HepG2 (cell line): ENCODE measurements around the gene ZPR1. TPM values are rescaled to one million over a fixed set of nuclear protein-coding genes. Genes with fewer than 3 reads are reported as not detected.

Source experiments
- ARID2 ChIP-seq: sonication (generic); formaldehyde crosslinking; IDR thresholded peaks from 2 replicates; pipeline ENCODE4 v1.8.1; 2022; ENCODE audit warnings: mild to moderate bottlenecking, missing genetic modification reagents, borderline replicate concordance
- DMAP1 ChIP-seq: IDR thresholded peaks from 2 replicates; pipeline ENCODE4 v1.6.1; 2016
- ISL2 ChIP-seq: sonication (generic); formaldehyde crosslinking; IDR thresholded peaks from 2 replicates; pipeline ENCODE4 v1.5.0; 2020; ENCODE audit warnings: missing genetic modification reagents
- KLF9 ChIP-seq: IDR thresholded peaks from 2 replicates; pipeline ENCODE4 v1.6.1; 2016; ENCODE audit warnings: low read depth
- MIER2 ChIP-seq: IDR thresholded peaks from 2 replicates; pipeline ENCODE4 v1.6.1; 2016; ENCODE audit warnings: missing biosample characterization, missing genetic modification reagents
- PHF5A ChIP-seq: IDR thresholded peaks from one replicate; pipeline ENCODE4 v1.6.1; 2018; ENCODE audit warnings: low read depth, missing genetic modification reagents; ENCODE audit not compliant: unreplicated experiment
- RBM39 ChIP-seq: fragments of 200-400 bp; formaldehyde crosslinking; IDR thresholded peaks from one replicate; pipeline ENCODE4 v1.6.1; 2018; ENCODE audit warnings: antibody characterized with exemption, mild to moderate bottlenecking, low read depth, low read length; ENCODE audit not compliant: poor library complexity, severe bottlenecking
- SNRNP70 ChIP-seq: fragments of 200-400 bp; formaldehyde crosslinking; IDR thresholded peaks from 2 replicates; pipeline ENCODE4 v1.6.1; 2017; ENCODE audit warnings: mild to moderate bottlenecking, low read depth, low read length, moderate library complexity
- SOX6 ChIP-seq, 2 experiments: fragments of 450-650 bp in 1 of 2; sonication (generic) in 1 of 2; formaldehyde crosslinking in 1 of 2; IDR thresholded peaks; 2 replicates each; pipeline versions ENCODE4 v1.4.0 to v1.6.1; 2017 to 2020; ENCODE audit warnings: antibody characterized with exemption in 1 of 2, mild to moderate bottlenecking in 1 of 2, missing genetic modification reagents in 1 of 2
- STAT5B ChIP-seq: sonication (generic); formaldehyde crosslinking; IDR thresholded peaks from 2 replicates; pipeline ENCODE4 v1.4.0; 2020; ENCODE audit warnings: missing genetic modification reagents
- ZNF138 ChIP-seq: sonication (generic); formaldehyde crosslinking; IDR thresholded peaks from 2 replicates; pipeline ENCODE4 v1.5.0; 2020; ENCODE audit warnings: mild to moderate bottlenecking, low read depth, missing genetic modification reagents
- polyA plus RNA-seq, 8 experiments: library from polyadenylated mRNA; depleted of rRNA in 3 of 8; stranded (reverse) in 7 of 8; unstranded in 1 of 8; fragments of >200 nt; fragmentation: Illumina TruSeq in 4 of 8; extraction: Trizol in 4 of 8; gene quantifications; 2 replicates each; pipeline versions ENCODE4 v1.2.1 to v1.2.3, GENCODE V29; 2011 to 2016; ENCODE audit warnings: low read depth in 4 of 8, missing spikeins in 1 of 8, mixed read lengths in 1 of 8; ENCODE audit not compliant: insufficient read depth in 1 of 8
- total RNA-seq, 5 experiments: library from RNA; depleted of rRNA; stranded (reverse); fragments of >200 nt; fragmentation: Illumina TruSeq; extraction: Trizol; gene quantifications; 2 replicates each; pipeline ENCODE4 v1.2.3, GENCODE V29; 2016; ENCODE audit warnings: low read depth in 1 of 5
- TF ChIP-seq, protein P1 (sequence below): IDR thresholded peaks from 2 replicates; pipeline ENCODE4 v1.6.1; 2016; ENCODE audit warnings: low read depth
- TF ChIP-seq, protein P2 (sequence below): sonication (generic); formaldehyde crosslinking; IDR thresholded peaks from 2 replicates; pipeline ENCODE4 v1.5.0; 2020; ENCODE audit warnings: missing genetic modification reagents
- TF ChIP-seq, protein P3 (sequence below): sonication (generic); formaldehyde crosslinking; IDR thresholded peaks from one replicate; pipeline ENCODE4 v1.5.1; 2020; ENCODE audit warnings: mild to moderate bottlenecking, missing genetic modification reagents; ENCODE audit errors: not compliant biosample characterization
- TF ChIP-seq, protein P4 (sequence below): sonication (generic); formaldehyde crosslinking; IDR thresholded peaks from 2 replicates; pipeline ENCODE4 v1.5.0; 2020; ENCODE audit warnings: missing genetic modification reagents

Gene ZPR1
- total and polyA plus RNA-seq, 2 of the 13 experiments (the other 11 are each of a cell fraction or from before 2014, with no cell fraction given), result 40.0 to 79.3 TPM

DNA sequence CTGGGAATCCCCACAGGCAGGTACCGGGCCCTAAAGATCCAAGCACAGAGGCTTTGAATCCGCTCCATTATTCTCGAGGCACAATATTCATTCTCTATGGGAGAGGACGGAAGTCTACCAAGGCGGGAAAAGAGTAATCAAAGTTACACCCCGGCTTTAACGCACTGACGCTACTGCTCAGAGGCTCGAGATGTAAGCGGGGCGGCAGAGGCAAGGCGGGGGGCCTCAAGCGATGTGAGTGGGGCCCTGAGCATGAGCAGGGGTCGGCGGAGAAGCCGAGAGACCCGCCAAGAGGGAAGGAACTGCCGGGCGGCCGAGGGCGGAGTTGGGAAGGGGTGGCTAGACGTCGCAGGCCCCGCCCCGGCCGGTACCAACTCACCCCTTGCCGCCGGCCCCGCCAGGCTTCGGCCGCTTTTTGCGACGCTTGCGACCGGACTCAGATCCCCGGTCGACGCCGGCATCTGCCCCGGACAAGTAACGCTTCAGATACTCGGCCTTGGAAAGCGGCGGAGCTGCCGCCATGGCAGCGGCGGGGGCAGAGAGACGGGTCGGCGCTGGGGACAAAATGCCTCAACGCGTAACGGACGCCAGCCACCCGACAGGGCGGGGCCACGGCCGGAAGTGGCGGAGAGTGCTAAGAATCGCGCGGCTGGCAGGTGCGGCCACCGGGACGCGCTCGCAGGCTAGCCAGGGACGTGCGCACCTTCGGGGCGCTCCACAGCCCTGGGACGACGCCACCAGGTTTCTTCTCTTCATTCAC, 15.2 kb downstream of the ZPR1 start, which contains the start of gene BUD13 (continued):
- TF ChIP-seq, protein P1, sequence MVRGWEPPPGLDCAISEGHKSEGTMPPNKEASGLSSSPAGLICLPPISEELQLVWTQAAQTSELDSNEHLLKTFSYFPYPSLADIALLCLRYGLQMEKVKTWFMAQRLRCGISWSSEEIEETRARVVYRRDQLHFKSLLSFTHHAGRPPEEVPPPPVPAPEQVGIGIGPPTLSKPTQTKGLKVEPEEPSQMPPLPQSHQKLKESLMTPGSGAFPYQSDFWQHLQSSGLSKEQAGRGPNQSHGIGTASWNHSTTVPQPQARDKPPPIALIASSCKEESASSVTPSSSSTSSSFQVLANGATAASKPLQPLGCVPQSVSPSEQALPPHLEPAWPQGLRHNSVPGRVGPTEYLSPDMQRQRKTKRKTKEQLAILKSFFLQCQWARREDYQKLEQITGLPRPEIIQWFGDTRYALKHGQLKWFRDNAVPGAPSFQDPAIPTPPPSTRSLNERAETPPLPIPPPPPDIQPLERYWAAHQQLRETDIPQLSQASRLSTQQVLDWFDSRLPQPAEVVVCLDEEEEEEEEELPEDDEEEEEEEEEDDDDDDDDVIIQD (CRISPR knock-in tag), result peak; percentile 36; the same call in 1 of the 2 replicates
- TF ChIP-seq KLF9 (CRISPR knock-in tag) (peak; percentile 79; the same call in 1 of the 2 replicates), SOX6 (IDR thresholded peaks at IDR 0.05) (no peak), SOX6 (CRISPR knock-in tag; IDR thresholded peaks at IDR 0.05) (peak; percentile 82), STAT5B (CRISPR knock-in tag) (no peak; the same call in 1 of the 2 replicates), MIER2 (CRISPR knock-in tag) (0 out of 2 replicates have a peak, but pooled peaks have one; percentile 22), ARID2 (peak; percentile 60; the same call in 1 of the 2 replicates), DMAP1 (CRISPR knock-in tag) (peak; percentile 97), ISL2 (peak; percentile 85), PHF5A (CRISPR knock-in tag) (no peak), RBM39 (peak; percentile 84), SNRNP70 (no peak), ZNF138 (peak; percentile 93)
- TF ChIP-seq, protein P2, sequence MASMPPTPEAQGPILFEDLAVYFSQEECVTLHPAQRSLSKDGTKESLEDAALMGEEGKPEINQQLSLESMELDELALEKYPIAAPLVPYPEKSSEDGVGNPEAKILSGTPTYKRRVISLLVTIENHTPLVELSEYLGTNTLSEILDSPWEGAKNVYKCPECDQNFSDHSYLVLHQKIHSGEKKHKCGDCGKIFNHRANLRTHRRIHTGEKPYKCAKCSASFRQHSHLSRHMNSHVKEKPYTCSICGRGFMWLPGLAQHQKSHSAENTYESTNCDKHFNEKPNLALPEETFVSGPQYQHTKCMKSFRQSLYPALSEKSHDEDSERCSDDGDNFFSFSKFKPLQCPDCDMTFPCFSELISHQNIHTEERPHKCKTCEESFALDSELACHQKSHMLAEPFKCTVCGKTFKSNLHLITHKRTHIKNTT (CRISPR knock-in tag), result no peak
- TF ChIP-seq, protein P3, sequence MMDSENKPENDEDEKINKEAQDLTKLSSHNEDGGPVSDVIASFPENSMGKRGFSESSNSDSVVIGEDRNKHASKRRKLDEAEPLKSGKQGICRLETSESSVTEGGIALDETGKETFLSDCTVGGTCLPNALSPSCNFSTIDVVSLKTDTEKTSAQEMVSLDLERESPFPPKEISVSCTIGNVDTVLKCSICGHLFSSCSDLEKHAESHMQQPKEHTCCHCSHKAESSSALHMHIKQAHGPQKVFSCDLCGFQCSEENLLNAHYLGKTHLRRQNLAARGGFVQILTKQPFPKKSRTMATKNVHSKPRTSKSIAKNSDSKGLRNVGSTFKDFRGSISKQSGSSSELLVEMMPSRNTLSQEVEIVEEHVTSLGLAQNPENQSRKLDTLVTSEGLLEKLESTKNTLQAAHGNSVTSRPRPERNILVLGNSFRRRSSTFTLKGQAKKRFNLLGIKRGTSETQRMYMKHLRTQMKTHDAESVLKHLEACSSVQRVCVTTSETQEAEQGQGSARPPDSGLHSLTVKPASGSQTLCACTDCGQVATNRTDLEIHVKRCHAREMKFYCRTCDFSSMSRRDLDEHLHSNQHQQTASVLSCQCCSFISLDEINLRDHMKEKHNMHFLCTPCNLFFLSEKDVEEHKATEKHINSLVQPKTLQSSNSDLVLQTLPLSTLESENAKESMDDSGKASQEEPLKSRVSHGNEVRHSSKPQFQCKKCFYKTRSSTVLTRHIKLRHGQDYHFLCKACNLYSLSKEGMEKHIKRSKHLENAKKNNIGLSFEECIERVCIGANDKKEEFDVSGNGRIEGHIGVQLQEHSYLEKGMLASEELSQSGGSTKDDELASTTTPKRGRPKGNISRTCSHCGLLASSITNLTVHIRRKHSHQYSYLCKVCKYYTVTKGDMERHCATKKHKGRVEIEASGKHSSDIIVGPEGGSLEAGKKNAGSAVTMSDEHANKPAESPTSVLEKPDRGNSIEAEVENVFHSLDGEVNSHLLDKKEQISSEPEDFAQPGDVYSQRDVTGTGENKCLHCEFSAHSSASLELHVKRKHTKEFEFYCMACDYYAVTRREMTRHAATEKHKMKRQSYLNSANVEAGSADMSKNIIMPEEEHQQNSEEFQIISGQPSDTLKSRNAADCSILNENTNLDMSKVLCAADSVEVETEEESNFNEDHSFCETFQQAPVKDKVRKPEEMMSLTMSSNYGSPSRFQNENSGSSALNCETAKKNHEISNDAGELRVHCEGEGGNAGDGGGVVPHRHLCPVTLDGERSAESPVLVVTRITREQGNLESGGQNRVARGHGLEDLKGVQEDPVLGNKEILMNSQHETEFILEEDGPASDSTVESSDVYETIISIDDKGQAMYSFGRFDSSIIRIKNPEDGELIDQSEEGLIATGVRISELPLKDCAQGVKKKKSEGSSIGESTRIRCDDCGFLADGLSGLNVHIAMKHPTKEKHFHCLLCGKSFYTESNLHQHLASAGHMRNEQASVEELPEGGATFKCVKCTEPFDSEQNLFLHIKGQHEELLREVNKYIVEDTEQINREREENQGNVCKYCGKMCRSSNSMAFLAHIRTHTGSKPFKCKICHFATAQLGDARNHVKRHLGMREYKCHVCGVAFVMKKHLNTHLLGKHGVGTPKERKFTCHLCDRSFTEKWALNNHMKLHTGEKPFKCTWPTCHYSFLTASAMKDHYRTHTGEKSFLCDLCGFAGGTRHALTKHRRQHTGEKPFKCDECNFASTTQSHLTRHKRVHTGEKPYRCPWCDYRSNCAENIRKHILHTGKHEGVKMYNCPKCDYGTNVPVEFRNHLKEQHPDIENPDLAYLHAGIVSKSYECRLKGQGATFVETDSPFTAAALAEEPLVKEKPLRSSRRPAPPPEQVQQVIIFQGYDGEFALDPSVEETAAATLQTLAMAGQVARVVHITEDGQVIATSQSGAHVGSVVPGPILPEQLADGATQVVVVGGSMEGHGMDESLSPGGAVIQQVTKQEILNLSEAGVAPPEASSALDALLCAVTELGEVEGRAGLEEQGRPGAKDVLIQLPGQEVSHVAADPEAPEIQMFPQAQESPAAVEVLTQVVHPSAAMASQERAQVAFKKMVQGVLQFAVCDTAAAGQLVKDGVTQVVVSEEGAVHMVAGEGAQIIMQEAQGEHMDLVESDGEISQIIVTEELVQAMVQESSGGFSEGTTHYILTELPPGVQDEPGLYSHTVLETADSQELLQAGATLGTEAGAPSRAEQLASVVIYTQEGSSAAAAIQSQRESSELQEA (CRISPR knock-in tag), result no peak
- TF ChIP-seq, protein P4, sequence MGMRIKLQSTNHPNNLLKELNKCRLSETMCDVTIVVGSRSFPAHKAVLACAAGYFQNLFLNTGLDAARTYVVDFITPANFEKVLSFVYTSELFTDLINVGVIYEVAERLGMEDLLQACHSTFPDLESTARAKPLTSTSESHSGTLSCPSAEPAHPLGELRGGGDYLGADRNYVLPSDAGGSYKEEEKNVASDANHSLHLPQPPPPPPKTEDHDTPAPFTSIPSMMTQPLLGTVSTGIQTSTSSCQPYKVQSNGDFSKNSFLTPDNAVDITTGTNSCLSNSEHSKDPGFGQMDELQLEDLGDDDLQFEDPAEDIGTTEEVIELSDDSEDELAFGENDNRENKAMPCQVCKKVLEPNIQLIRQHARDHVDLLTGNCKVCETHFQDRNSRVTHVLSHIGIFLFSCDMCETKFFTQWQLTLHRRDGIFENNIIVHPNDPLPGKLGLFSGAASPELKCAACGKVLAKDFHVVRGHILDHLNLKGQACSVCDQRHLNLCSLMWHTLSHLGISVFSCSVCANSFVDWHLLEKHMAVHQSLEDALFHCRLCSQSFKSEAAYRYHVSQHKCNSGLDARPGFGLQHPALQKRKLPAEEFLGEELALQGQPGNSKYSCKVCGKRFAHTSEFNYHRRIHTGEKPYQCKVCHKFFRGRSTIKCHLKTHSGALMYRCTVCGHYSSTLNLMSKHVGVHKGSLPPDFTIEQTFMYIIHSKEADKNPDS (CRISPR knock-in tag), result 0 out of 2 replicates have a peak, but pooled peaks have one; percentile 28
